Ishikawa (cell line): ENCODE measurements around the gene NRAS.

ENCODE experiments used
- CEBPB ChIP-seq: IDR thresholded peaks from 2 replicates; pipeline ENCODE4 v1.6.1; 2012
- CREB1 ChIP-seq: IDR thresholded peaks from 2 replicates; pipeline ENCODE4 v1.6.1; 2012; ENCODE audit warnings: low read depth
- EGR1 ChIP-seq: IDR thresholded peaks from 2 replicates; pipeline ENCODE4 v1.6.1; 2012
- EP300 ChIP-seq: IDR thresholded peaks from 2 replicates; pipeline ENCODE4 v1.6.1; 2012; ENCODE audit warnings: borderline replicate concordance
- FOXM1 ChIP-seq: IDR thresholded peaks from 2 replicates; pipeline ENCODE4 v1.6.1; 2012; ENCODE audit warnings: low read depth, borderline replicate concordance
- NFIC ChIP-seq: IDR thresholded peaks from 2 replicates; pipeline ENCODE4 v1.6.1; 2012
- RAD21 ChIP-seq: IDR thresholded peaks from 2 replicates; pipeline ENCODE4 v1.6.1; 2012; ENCODE audit warnings: low read depth
- TAF1 ChIP-seq: IDR thresholded peaks from 2 replicates; pipeline ENCODE4 v1.6.1; 2012; ENCODE audit warnings: low read depth, mild to moderate bottlenecking
- TCF12 ChIP-seq: IDR thresholded peaks from 2 replicates; pipeline ENCODE4 v1.6.1; 2012; ENCODE audit warnings: low read depth
- TEAD4 ChIP-seq: IDR thresholded peaks from 2 replicates; pipeline ENCODE4 v1.6.1; 2012
- YY1 ChIP-seq: IDR thresholded peaks from 2 replicates; pipeline ENCODE4 v1.6.1; 2012; ENCODE audit warnings: low read depth
- ZBTB7A ChIP-seq: IDR thresholded peaks from 2 replicates; pipeline ENCODE4 v1.6.1; 2012; ENCODE audit warnings: low read depth
- TF ChIP-seq, protein P1 (sequence below): IDR thresholded peaks from 2 replicates; pipeline ENCODE4 v1.6.1; 2012; ENCODE audit warnings: low read depth, mild to moderate bottlenecking
- TF ChIP-seq, protein P2 (sequence below): IDR thresholded peaks from 2 replicates; pipeline ENCODE4 v1.6.1; 2012
- TF ChIP-seq, protein P3 (sequence below): IDR thresholded peaks from 2 replicates; pipeline ENCODE4 v1.6.1; 2012

Gene NRAS

DNA sequence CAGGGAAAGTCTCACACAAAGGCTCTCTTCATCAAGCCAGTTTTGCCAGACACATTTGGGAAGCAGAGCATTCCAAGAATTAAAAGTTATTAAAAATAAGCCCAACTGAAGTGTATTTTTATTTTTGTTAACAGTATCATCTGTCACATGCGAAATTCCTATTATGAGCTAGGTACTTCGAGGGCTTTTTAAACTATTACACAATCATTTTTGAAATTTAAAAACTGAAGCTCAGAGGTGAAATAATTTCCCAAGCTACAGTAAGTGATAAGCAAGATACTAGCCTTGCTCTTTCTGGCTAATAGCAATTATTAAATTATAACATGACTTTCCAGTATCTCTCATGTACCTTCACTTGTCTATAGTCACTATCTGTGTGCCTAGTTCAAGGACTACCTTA lies 12.0 kb upstream of the NRAS start:
- TF ChIP-seq EGR1 (no peak), EP300 (no peak), YY1 (no peak), RAD21 (no peak), FOXM1 (no peak), ZBTB7A (no peak), TCF12 (no peak), TEAD4 (no peak), CEBPB (no peak), TAF1 (no peak), CREB1 (no peak), NFIC (no peak)
- TF ChIP-seq, protein P1, sequence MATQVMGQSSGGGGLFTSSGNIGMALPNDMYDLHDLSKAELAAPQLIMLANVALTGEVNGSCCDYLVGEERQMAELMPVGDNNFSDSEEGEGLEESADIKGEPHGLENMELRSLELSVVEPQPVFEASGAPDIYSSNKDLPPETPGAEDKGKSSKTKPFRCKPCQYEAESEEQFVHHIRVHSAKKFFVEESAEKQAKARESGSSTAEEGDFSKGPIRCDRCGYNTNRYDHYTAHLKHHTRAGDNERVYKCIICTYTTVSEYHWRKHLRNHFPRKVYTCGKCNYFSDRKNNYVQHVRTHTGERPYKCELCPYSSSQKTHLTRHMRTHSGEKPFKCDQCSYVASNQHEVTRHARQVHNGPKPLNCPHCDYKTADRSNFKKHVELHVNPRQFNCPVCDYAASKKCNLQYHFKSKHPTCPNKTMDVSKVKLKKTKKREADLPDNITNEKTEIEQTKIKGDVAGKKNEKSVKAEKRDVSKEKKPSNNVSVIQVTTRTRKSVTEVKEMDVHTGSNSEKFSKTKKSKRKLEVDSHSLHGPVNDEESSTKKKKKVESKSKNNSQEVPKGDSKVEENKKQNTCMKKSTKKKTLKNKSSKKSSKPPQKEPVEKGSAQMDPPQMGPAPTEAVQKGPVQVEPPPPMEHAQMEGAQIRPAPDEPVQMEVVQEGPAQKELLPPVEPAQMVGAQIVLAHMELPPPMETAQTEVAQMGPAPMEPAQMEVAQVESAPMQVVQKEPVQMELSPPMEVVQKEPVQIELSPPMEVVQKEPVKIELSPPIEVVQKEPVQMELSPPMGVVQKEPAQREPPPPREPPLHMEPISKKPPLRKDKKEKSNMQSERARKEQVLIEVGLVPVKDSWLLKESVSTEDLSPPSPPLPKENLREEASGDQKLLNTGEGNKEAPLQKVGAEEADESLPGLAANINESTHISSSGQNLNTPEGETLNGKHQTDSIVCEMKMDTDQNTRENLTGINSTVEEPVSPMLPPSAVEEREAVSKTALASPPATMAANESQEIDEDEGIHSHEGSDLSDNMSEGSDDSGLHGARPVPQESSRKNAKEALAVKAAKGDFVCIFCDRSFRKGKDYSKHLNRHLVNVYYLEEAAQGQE = no peak
- TF ChIP-seq, protein P2, sequence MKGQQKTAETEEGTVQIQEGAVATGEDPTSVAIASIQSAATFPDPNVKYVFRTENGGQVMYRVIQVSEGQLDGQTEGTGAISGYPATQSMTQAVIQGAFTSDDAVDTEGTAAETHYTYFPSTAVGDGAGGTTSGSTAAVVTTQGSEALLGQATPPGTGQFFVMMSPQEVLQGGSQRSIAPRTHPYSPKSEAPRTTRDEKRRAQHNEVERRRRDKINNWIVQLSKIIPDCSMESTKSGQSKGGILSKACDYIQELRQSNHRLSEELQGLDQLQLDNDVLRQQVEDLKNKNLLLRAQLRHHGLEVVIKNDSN = no peak
- TF ChIP-seq, protein P3, sequence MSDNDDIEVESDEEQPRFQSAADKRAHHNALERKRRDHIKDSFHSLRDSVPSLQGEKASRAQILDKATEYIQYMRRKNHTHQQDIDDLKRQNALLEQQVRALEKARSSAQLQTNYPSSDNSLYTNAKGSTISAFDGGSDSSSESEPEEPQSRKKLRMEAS = no peak

GRCh38 chr1:114725230-114725629 lies 8.7 kb upstream of the NRAS start:
- TF ChIP-seq, protein P1 = no peak
- TF ChIP-seq, protein P2 = no peak
- TF ChIP-seq EGR1 = no peak
- no peak for TF ChIP-seq YY1
- no peak for TF ChIP-seq TEAD4
- TF ChIP-seq EP300 = no peak
- TF ChIP-seq CREB1 = no peak
- TF ChIP-seq FOXM1 = no peak
- no peak for TF ChIP-seq TCF12
- no peak for TF ChIP-seq CEBPB
- TF ChIP-seq, protein P3 = no peak
- TF ChIP-seq TAF1 = no peak
- TF ChIP-seq ZBTB7A = no peak
- TF ChIP-seq RAD21 = no peak
- TF ChIP-seq NFIC = no peak

GRCh38 chr1:114723915-114724314 lies 7.3 kb upstream of the NRAS start:
- TF ChIP-seq RAD21 (no peak), FOXM1 (no peak), EGR1 (no peak), TEAD4 (no peak), TAF1 (no peak), CEBPB (no peak), EP300 (no peak)
- TF ChIP-seq, protein P2 = no peak
- TF ChIP-seq, protein P3 = no peak

DNA sequence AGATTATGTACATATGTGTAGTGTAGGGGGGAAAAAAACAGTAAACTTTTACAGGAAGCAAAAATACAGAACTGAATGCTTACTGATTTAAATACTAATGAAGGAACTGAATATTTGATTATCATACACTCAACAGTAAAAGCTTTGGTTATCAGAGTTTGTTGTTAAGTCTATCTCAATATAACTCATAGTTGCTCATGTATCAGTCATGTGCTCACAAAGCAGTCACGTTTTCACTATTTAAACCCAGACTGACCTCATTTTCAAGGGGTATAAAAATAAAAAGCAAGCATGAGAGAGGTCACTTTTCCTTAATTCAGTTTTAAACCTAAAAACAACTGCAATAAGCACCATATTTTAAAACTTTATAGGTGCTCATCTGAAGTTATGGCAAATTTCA lies 6.9 kb upstream of the NRAS start:
- no peak for TF ChIP-seq NFIC
- no peak for TF ChIP-seq CREB1
- no peak for TF ChIP-seq EP300
- TF ChIP-seq, protein P1 = no peak
- no peak for TF ChIP-seq RAD21
- no peak for TF ChIP-seq FOXM1
- no peak for TF ChIP-seq ZBTB7A
- no peak for TF ChIP-seq CEBPB
- TF ChIP-seq TCF12 = no peak
- TF ChIP-seq, protein P3 = no peak
- no peak for TF ChIP-seq YY1
- no peak for TF ChIP-seq EGR1
- no peak for TF ChIP-seq TAF1
